AG04450 (cell line): ENCODE data around the gene PML. TPM values are rescaled to one million over a fixed set of nuclear protein-coding genes. Genes with fewer than 3 reads are reported as not detected.

Source experiments
- CTCF ChIA-PET: fragments of 300-600, 350-600 bp; formaldehyde crosslinking; extraction: SDS; loops from one replicate; lab custom pipeline; 2022; ENCODE audit warnings: antibody characterized with exemption, inconsistent platforms; lab: Charles Lee
- POLR2A ChIA-PET: fragments of 350-600 bp; formaldehyde crosslinking; extraction: SDS; loops from one replicate; lab custom pipeline; 2021; ENCODE audit warnings: antibody characterized with exemption, inconsistent platforms; lab: Yijun Ruan, JAX
- DNase-seq: peaks from one replicate; pipeline ENCODE4 v3.0.0-alpha.2; 2011; ENCODE audit warnings: low read depth, low spot score
- H3K27ac ChIP-seq: one replicate; pipeline ENCODE4 v1.5.1; 2012; ENCODE audit warnings: low read depth, low read length, control low read depth
- H3K27me3 ChIP-seq: one replicate; pipeline ENCODE4 v1.6.0; 2012; ENCODE audit warnings: low read length; ENCODE audit not compliant: control insufficient read depth, insufficient read depth
- H3K4me3 ChIP-seq: 2 replicates; pipeline ENCODE4 v1.5.1; 2011; ENCODE audit warnings: mild to moderate bottlenecking, low read depth, low read length, control low read depth
- H3K9me3 ChIP-seq: 2 replicates; pipeline ENCODE4 v1.5.1; 2012; ENCODE audit warnings: low read length; ENCODE audit not compliant: control insufficient read depth, insufficient read depth
- CTCF ChIP-seq: IDR thresholded peaks from 2 replicates; pipeline ENCODE4 v1.5.1; 2011; ENCODE audit warnings: low read depth, low read length, control low read depth, inconsistent platforms
- polyA plus RNA-seq: library from polyadenylated mRNA; depleted of rRNA; stranded (reverse); fragments of >200 nt; gene quantifications from 2 replicates; pipeline ENCODE4 v1.2.3, GENCODE V29; 2011

PML gene
- polyA plus RNA-seq, 1 experiment: 7.6 TPM

DNA sequence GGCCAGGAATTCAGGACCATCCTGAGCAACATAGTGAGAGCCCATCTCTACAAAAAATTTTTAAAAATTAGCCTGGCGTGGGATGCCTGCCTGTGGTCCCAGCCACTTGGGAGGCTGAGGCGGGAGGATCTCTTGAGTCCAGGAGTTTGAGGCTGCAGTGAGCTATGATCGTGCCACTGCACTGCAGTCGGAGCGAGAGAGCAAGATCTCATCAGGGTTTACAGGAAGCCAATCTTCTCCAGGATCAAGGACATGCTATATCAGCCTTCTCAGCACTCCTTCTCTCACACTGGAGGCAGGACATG, 2.0 kb upstream of the PML start:
- no peak overlapping the region for H3K27ac ChIP-seq
- no peak for DNase-seq
- POLR2A ChIA-PET: interaction anchor here (0.6 kb wide), 1 partner anchor 1617 kb away, joined by 3 read pairs; the partner anchor contains the start of gene HEXA
- peak overlapping the region; percentile 23; the same call in 1 of the 2 replicates for H3K4me3 ChIP-seq
- no peaks in the 10 kb centered on the region for H3K27me3 ChIP-seq
- no peaks in the 10 kb centered on the region; the same call in 1 of the 2 replicates for H3K9me3 ChIP-seq
- no peak for TF ChIP-seq CTCF
- CTCF ChIA-PET: interaction anchor here (0.5 to 2.5 kb wide), 21 partner anchors 9 to 822 kb away, joined by 3 to 10 read pairs (median 4); no protein-coding TSS in a partner anchor

DNA sequence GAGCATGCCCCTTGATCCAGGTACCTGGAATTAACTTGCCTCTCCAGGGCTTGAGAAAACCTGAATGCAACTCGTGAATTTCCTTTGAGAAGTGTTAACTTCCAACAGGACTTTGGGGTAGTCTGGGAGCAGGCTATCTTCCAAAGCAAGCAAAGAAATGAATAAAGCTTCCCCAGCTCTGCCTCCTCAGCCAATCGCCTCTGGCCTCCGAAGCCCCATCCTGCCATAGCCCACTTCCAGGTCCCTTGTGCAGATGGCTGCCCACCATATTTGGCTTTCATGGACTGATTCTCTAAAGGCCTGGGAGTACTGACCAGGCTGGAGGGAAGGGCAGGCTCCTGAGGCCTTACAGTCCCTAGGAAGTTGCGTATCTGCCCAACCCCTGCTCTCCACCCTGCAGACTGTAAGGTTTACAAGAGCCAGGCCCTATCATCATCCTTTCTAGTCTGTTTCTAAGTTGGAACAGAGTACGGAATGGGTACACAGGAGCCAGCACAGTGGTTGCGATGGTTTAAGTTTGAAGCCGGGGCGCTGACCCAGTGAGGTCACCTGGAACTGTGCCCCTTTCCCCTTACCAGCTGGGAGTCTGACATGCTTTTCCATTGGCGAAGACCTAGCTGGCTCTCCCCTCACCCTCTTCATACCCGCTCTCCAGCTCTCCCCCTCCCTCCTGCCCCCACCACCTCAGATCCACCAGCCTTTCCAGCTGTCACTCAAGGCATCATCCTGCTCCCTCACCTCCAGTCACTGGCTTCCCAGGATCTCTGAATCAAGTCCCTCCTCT, 1.1 kb upstream of the PML start:
- H3K27me3 ChIP-seq: no peaks in the 10 kb centered on the region
- H3K4me3 ChIP-seq: peak overlapping the region; percentile 93; the same call in 1 of the 2 replicates
- H3K9me3 ChIP-seq: no peaks in the 10 kb centered on the region; the same call in 1 of the 2 replicates
- no peak for DNase-seq
- no peak overlapping the region for H3K27ac ChIP-seq
- ChIA-PET CTCF (interaction anchor here (0.8 to 2.5 kb wide), 20 partner anchors 7 to 60 kb away, joined by 3 to 19 read pairs (median 5); no protein-coding TSS in a partner anchor), POLR2A (interaction anchor here (1.3 to 1.9 kb wide), 3 partner anchors 10 to 20 kb away, joined by 4 to 8 read pairs (median 7); no protein-coding TSS in a partner anchor)
- TF ChIP-seq CTCF: no peak

DNA sequence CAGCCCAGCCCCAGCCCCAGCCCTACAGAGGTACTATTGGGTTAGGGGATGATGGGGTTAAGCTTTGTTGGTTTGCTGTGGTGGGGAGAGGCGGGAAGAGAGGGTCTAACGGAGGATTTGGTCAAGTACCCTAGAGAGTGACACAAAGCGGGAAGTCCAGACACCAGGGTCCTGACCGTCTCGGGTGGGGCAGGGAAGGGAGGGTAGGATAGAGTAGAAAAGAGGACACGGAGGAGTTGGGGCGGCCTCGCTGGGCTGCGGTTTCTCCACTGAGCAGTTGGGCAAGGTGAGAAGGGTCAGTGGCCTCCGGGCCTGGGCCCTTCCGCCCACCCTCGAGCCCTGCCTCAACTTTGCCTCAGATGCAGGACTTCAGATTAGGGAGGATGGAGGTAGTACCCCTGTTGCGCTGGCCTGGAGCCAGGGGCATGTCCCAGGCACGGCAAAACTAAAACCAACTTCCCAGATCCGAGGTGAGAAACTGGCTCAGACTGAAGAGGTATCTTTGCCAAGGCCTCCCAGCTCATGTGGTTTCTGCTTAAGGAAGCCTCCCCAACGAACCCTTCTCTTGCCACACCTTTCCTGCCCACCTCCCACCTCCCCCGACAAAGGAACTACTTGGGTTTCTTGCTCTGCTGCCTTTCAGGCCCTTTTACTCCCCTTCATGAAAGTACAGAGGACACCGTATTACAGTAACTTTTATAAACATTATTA, 551 bp downstream of the PML start:
- POLR2A ChIA-PET: interaction anchor here (0.9 to 1.9 kb wide), 7 partner anchors 10 to 56 kb away, joined by 3 to 8 read pairs (median 4); no protein-coding TSS in a partner anchor
- H3K27me3 ChIP-seq: no peaks in the 10 kb centered on the region
- no peaks in the 10 kb centered on the region; the same call in 1 of the 2 replicates for H3K9me3 ChIP-seq
- peak overlapping the region; percentile 93 for H3K4me3 ChIP-seq
- peak overlapping the region; percentile 47 for H3K27ac ChIP-seq
- CTCF ChIA-PET: interaction anchor here (0.5 to 2.4 kb wide), 6 partner anchors 15 to 58 kb away, joined by 3 to 19 read pairs (median 4); no protein-coding TSS in a partner anchor
- TF ChIP-seq CTCF: no peak
- DNase-seq: no peak

DNA sequence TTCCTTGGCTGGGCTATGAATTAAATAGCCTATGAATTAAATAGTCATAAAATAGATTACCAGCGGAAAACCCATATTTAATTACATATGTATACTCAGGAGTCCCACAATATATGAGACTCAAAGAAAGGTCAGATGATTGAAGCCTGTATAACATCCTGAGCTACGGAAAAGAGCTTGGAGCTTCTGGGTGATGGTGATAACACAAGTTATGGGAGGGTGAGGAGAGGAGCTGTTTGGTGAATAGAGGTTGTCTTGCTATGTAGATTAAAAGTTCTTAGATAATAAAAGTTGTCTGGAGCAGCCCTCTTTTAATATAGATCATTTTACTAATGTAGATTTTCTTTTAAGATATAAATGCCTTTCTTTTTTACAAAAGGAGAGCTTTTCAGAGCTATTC, 1.8 kb downstream of the PML start:
- TF ChIP-seq CTCF: no peak
- no peak for DNase-seq
- Histone ChIP-seq H3K4me3 (peak overlapping the region; percentile 93), H3K27me3 (no peaks in the 10 kb centered on the region), H3K27ac (no peak overlapping the region), H3K9me3 (no peaks in the 10 kb centered on the region; the same call in 1 of the 2 replicates)
- ChIA-PET CTCF (interaction anchor here (0.9 to 1.5 kb wide), 5 partner anchors 10 to 57 kb away, joined by 3 to 10 read pairs (median 6); no protein-coding TSS in a partner anchor), POLR2A (no interaction called here)
